ENCODE measurements around the gene CEP63. TPM values are rescaled to one million over a fixed set of nuclear protein-coding genes. Genes with fewer than 3 reads are reported as not detected.

CEP63 gene
- total RNA-seq, 1 donor from 2014 or later = 22.1 TPM

GRCh38 chr3:134495980-134496379 lies 10.1 kb downstream of the CEP63 start:
- peaks cover 14% of the 10 kb centered on the region for H3K36me3 ChIP-seq
- H3K9me3 ChIP-seq = no peaks in the 10 kb centered on the region
- no peak for DNase-seq
- TF ChIP-seq, protein P1, sequence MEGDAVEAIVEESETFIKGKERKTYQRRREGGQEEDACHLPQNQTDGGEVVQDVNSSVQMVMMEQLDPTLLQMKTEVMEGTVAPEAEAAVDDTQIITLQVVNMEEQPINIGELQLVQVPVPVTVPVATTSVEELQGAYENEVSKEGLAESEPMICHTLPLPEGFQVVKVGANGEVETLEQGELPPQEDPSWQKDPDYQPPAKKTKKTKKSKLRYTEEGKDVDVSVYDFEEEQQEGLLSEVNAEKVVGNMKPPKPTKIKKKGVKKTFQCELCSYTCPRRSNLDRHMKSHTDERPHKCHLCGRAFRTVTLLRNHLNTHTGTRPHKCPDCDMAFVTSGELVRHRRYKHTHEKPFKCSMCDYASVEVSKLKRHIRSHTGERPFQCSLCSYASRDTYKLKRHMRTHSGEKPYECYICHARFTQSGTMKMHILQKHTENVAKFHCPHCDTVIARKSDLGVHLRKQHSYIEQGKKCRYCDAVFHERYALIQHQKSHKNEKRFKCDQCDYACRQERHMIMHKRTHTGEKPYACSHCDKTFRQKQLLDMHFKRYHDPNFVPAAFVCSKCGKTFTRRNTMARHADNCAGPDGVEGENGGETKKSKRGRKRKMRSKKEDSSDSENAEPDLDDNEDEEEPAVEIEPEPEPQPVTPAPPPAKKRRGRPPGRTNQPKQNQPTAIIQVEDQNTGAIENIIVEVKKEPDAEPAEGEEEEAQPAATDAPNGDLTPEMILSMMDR (IDR thresholded peaks at IDR 0.05) = no peak
- H3K27ac ChIP-seq = no peak overlapping the region
- H3K4me3 ChIP-seq = no peak overlapping the region
- H3K4me1 ChIP-seq = no peaks in the 10 kb centered on the region
- intact Hi-C loops (cut with DNase I) = no loop called here
- no peaks in the 10 kb centered on the region for H3K27me3 ChIP-seq
- ATAC-seq = no peak

- DNase-seq (no peak), ATAC-seq (no peak)
- H3K36me3 ChIP-seq = peaks cover 14% of the 10 kb centered on the region
- intact Hi-C loops (cut with DNase I) = no loop called here
- H3K27me3 ChIP-seq = no peaks in the 10 kb centered on the region
- H3K27ac ChIP-seq = no peak overlapping the region
- H3K4me1 ChIP-seq = no peaks in the 10 kb centered on the region
- TF ChIP-seq, protein P1 (IDR thresholded peaks at IDR 0.05) = no peak
- H3K9me3 ChIP-seq = no peaks in the 10 kb centered on the region
- H3K4me3 ChIP-seq = no peak overlapping the region
These were observed 10.7 kb downstream of the CEP63 start for GRCh38 chr3:134496471-134497071.

DNA sequence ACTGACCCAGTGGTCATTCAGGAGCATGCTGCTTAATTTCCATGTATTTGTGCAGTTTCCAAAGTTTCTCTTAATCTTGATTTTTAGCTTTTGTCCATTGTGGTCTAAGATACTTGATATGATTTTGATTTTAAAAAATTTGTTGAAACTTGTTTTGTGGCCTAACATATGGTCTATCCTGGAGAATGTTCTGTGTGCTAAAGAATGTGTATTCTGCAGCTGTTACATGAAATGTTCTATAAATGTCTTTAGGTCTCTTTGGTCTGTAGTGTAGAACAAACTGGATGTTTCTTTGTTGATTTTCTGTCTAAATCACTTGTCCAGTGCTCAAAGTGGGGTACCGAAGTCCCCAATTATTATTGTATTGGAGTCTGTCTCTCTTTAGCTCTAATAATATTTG lies 17.4 kb downstream of the CEP63 start:
- DNase-seq = no peak
- no peaks in the 10 kb centered on the region for H3K4me1 ChIP-seq
- TF ChIP-seq, protein P1 (IDR thresholded peaks at IDR 0.05) = no peak
- intact Hi-C loops (cut with DNase I) = no loop called here
- no peak for ATAC-seq
- H3K27ac ChIP-seq = no peak overlapping the region
- H3K4me3 ChIP-seq = no peak overlapping the region
- H3K27me3 ChIP-seq = no peaks in the 10 kb centered on the region
- no peaks in the 10 kb centered on the region for H3K36me3 ChIP-seq
- H3K9me3 ChIP-seq = no peaks in the 10 kb centered on the region

DNA sequence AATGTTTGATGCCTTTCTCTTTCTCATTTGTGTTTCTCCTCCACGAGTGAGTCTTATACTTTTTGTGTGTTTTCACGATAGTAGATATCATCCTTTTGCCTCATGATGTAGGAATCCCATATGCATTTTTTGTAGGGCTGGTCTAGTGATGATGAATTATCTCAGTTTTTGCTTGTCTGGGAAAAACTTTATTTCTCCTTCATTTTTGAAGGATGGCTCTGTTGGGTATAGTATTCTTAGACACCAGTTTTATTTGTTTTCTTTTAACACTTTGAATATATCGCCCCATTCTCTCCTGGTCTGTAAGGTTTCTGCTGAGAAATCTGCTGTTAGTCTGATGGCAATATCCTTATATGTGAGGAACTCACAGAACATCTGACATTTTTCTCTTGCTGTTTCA lies 18.3 kb downstream of the CEP63 start:
- Histone ChIP-seq H3K27me3 (no peaks in the 10 kb centered on the region), H3K36me3 (no peaks in the 10 kb centered on the region), H3K27ac (no peak overlapping the region), H3K4me3 (no peak overlapping the region), H3K4me1 (no peaks in the 10 kb centered on the region), H3K9me3 (no peaks in the 10 kb centered on the region)
- intact Hi-C loops (cut with DNase I) = no loop called here
- TF ChIP-seq, protein P1 (IDR thresholded peaks at IDR 0.05) = no peak
- DNase-seq (no peak), ATAC-seq (no peak)

DNA sequence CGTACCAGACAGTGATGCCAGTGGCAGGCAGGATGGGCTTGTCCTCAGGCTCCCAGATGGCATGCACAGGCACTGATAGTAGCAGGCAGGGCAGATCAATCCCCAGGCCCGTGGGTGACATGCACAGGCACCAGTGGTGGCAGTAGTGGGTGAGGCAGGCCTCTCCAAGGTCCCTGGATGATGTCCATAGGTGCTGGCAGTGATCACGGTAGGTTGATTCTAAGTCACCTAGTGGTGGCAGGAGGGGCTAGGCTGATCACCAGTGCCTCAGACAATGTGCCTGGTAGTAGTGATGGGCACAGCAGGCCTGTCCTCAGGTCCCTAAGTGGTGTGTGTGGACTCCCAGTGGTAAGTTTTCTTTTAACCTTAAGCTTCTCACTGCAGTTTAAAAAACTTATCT lies 19.6 kb downstream of the CEP63 start:
- Histone ChIP-seq H3K36me3 (no peaks in the 10 kb centered on the region), H3K9me3 (no peaks in the 10 kb centered on the region), H3K27ac (no peak overlapping the region), H3K27me3 (no peaks in the 10 kb centered on the region), H3K4me1 (no peaks in the 10 kb centered on the region), H3K4me3 (no peak overlapping the region)
- DNase-seq (no peak), ATAC-seq (no peak)
- TF ChIP-seq, protein P1 (IDR thresholded peaks at IDR 0.05) = no peak
- intact Hi-C loops (cut with DNase I) = no loop called here

DNA sequence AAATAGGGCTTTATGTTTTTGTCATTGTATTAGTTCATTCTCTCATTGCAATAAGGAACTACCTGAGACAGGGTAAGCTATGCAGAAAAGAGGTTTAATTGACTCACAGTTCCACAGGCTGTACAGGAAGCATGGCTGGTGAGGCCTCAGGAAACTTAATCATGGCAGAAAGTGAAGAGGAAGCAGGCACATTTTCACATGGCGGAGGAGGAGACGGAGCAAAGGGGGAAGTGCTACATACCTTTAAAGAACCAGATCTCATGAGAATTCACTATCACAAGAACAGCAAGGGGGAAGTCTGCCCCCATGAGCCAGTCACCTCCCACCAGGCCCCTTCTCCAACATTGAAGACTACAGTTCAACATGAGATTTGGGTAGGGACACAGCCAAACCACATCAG lies 25.6 kb downstream of the CEP63 start:
- no peak for DNase-seq
- Histone ChIP-seq H3K36me3 (peaks cover 6% of the 10 kb centered on the region), H3K27me3 (no peaks in the 10 kb centered on the region), H3K4me3 (no peak overlapping the region), H3K9me3 (no peaks in the 10 kb centered on the region), H3K4me1 (peaks cover 3% of the 10 kb centered on the region), H3K27ac (no peak overlapping the region)
- ATAC-seq = no peak
- intact Hi-C loops (cut with DNase I) = no loop called here
- TF ChIP-seq, protein P1 (IDR thresholded peaks at IDR 0.05) = no peak

Measured in upper lobe of right lung (tissue), 1 donor.